Adipose tissue (tissue), 3 donors: ENCODE data around the gene NELFA. TPM values are rescaled to one million over a fixed set of nuclear protein-coding genes. Genes with fewer than 3 reads are reported as not detected.
"Not testable (repeated sequence)": the region's sequence is repeated elsewhere in the genome, so short reads cannot be mapped to it uniquely, and the experiment has no call there.

Experiments used
- H3K27ac ChIP-seq: one replicate; pipeline ENCODE4 v1.5.1; 2013; ENCODE audit warnings: low read depth, low read length
- WGBS, 3 donors: extraction: QIAGEN DNeasy Blood & Tissue Kit; methylation state at CpG; one replicate each; pipeline ENCODE4 v1.1.7; 2013; 5-methylcytosine and 5-hydroxymethylcytosine counted together
- polyA plus RNA-seq, 3 donors: library from polyadenylated mRNA; stranded (reverse); fragments of 200-250 nt; gene quantifications; one replicate each; pipeline ENCODE4 v1.2.3, GENCODE V29; 2013
- donor health status: healthy with polysubstance abuse.
- donor health status: Bipolar disorder and iron deficiency.
- donor health status: healthy.

Gene NELFA
- polyA plus RNA-seq, 3 donors, result 13.5 to 20.5 (median 16.9) TPM

- not testable (repeated sequence) for H3K27ac ChIP-seq
- WGBS, 3 donors, result 94 to 99% (median 97%) methylated on average over 2 of the region's 2 CpGs
These were observed 5.4 kb downstream of the NELFA start for GRCh38 chr4:2003361-2003760.

- not testable (repeated sequence) for H3K27ac ChIP-seq
- 92 to 100% (median 99%) methylated on average over 4 of the region's 4 CpGs for WGBS, 3 donors
These were observed 9.5 kb downstream of the NELFA start for GRCh38 chr4:1999308-1999707.

GRCh38 chr4:1998296-1998695 lies 10.5 kb downstream of the NELFA start:
- 68 to 97% (median 94%) methylated on average over 7 of the region's 7 CpGs for WGBS, 3 donors

GRCh38 chr4:1997712-1998111 lies 11.1 kb downstream of the NELFA start:
- 92 to 99% (median 93%) methylated on average over 4 of the region's 4 CpGs for WGBS, 3 donors
- H3K27ac ChIP-seq, result no peak overlapping the region

More at GRCh38 chr4:1998296-1998695, 10.5 kb downstream of the NELFA start:
- H3K27ac ChIP-seq, result no peak overlapping the region

GRCh38 chr4:1996866-1997611 lies 11.7 kb downstream of the NELFA start:
- WGBS, 3 donors, result 78 to 99% (median 94%) methylated on average over 3 of the region's 3 CpGs
- H3K27ac ChIP-seq, result no peak overlapping the region

GRCh38 chr4:1994938-1995337 lies 13.8 kb downstream of the NELFA start:
- 95 to 100% (median 97%) methylated on average over 1 of the region's 1 CpG for WGBS, 3 donors
- no peak overlapping the region for H3K27ac ChIP-seq

GRCh38 chr4:1993718-1994516 lies 14.9 kb downstream of the NELFA start:
- 95 to 96% (median 96%) methylated on average over 20 of the region's 20 CpGs for WGBS, 3 donors
- H3K27ac ChIP-seq, result not testable (repeated sequence)

- no peak overlapping the region for H3K27ac ChIP-seq
- WGBS, 3 donors, result 85 to 96% (median 92%) methylated on average over 19 of the region's 19 CpGs
These were observed 15.6 kb downstream of the NELFA start for GRCh38 chr4:1993169-1993516.

- H3K27ac ChIP-seq, result no peak overlapping the region
- WGBS, 3 donors, result 81 to 88% (median 83%) methylated on average over 45 of the region's 45 CpGs
These were observed 16.2 kb downstream of the NELFA start for GRCh38 chr4:1992468-1993168.

- 91 to 94% (median 91%) methylated on average over 36 to 37 of the region's 37 CpGs for WGBS, 3 donors
- H3K27ac ChIP-seq, result no peak overlapping the region
These were observed 17.0 kb downstream of the NELFA start for GRCh38 chr4:1991596-1992434.

- H3K27ac ChIP-seq, result no peak overlapping the region
- WGBS, 3 donors, result 91 to 94% (median 92%) methylated on average over 11 of the region's 11 CpGs
These were observed 17.7 kb downstream of the NELFA start for GRCh38 chr4:1991087-1991486.

GRCh38 chr4:1990676-1991075 lies 18.1 kb downstream of the NELFA start:
- H3K27ac ChIP-seq, result no peak overlapping the region
- 88 to 96% (median 93%) methylated on average over 5 of the region's 5 CpGs for WGBS, 3 donors

- 85 to 94% (median 89%) methylated on average over 10 of the region's 10 CpGs for whole genome bisulfite sequencing, 3 donors
- H3K27ac ChIP-seq, result no peak overlapping the region
These were observed 18.5 kb downstream of the NELFA start for GRCh38 chr4:1990348-1990645.

GRCh38 chr4:1989533-1990347 lies 19.0 kb downstream of the NELFA start:
- H3K27ac ChIP-seq, result no peak overlapping the region
- WGBS, 3 donors, result 93 to 94% (median 93%) methylated on average over 31 to 33 of the region's 33 CpGs

GRCh38 chr4:1988327-1988724 lies 20.4 kb downstream of the NELFA start:
- no peak overlapping the region for H3K27ac ChIP-seq
- WGBS, 3 donors, result 93 to 97% (median 96%) methylated on average over 12 of the region's 12 CpGs

GRCh38 chr4:1987721-1988326 lies 20.9 kb downstream of the NELFA start:
- WGBS, 3 donors, result 90 to 95% (median 92%) methylated on average over 26 of the region's 26 CpGs
- H3K27ac ChIP-seq, result no peak overlapping the region

- no peak overlapping the region for H3K27ac ChIP-seq
- 88 to 94% (median 93%) methylated on average over 17 to 19 of the region's 19 CpGs for whole genome bisulfite sequencing, 3 donors
These were observed 21.5 kb downstream of the NELFA start for GRCh38 chr4:1987296-1987695.
